ENCODE data around the gene DLX5. TPM values are rescaled to one million over a fixed set of nuclear protein-coding genes. Genes with fewer than 3 reads are reported as not detected.

Gene DLX5
- total RNA-seq, 4 donors from 2014 or later: 0.26 to 5.9 (median 0.52) TPM; not detected in 1

- Histone ChIP-seq H3K27ac (no peak overlapping the region), H3K9me3 (no peaks in the 10 kb centered on the region), H3K27me3 (peaks cover 39 to 85% of the 10 kb centered on the region in 2 donors), H3K4me1 (no peaks in the 10 kb centered on the region), H3K4me3 (no peak overlapping the region), H3K36me3 (no peaks in the 10 kb centered on the region)
- TF ChIP-seq CTCF (IDR thresholded peaks at IDR 0.05) (no peak), POLR2A (IDR thresholded peaks at IDR 0.05) (no peak)
- intact Hi-C loops (cut with DNase I; ENCODE audit: low total_unique reads): no loop called here
- DNase-seq: no peak
Measured at GRCh38 chr7:97001221-97001620, 23.4 kb downstream of the DLX5 start.

GRCh38 chr7:96998744-96999143 lies 25.9 kb downstream of the DLX5 start:
- Histone ChIP-seq H3K9me3 (no peaks in the 10 kb centered on the region), H3K27ac (no peak overlapping the region), H3K4me1 (no peaks in the 10 kb centered on the region), H3K27me3 (peaks cover 33 to 88% of the 10 kb centered on the region in 2 donors), H3K36me3 (no peaks in the 10 kb centered on the region), H3K4me3 (no peak overlapping the region)
- intact Hi-C loops (cut with DNase I; ENCODE audit: low total_unique reads): no loop called here
- TF ChIP-seq POLR2A (IDR thresholded peaks at IDR 0.05): no peak
- TF ChIP-seq CTCF (IDR thresholded peaks at IDR 0.05): no peak
- no peak for DNase-seq

GRCh38 chr7:96998333-96998732 lies 26.3 kb downstream of the DLX5 start:
- Histone ChIP-seq H3K36me3 (no peaks in the 10 kb centered on the region), H3K4me3 (no peak overlapping the region), H3K27ac (no peak overlapping the region), H3K9me3 (no peaks in the 10 kb centered on the region), H3K4me1 (no peaks in the 10 kb centered on the region), H3K27me3 (peaks cover 29 to 88% of the 10 kb centered on the region in 2 donors)
- no peak for DNase-seq
- TF ChIP-seq POLR2A (IDR thresholded peaks at IDR 0.05) (no peak), CTCF (IDR thresholded peaks at IDR 0.05) (no peak)
- intact Hi-C loops (cut with DNase I; ENCODE audit: low total_unique reads): no loop called here

- Histone ChIP-seq H3K4me3 (no peak overlapping the region), H3K27me3 (peaks cover 24 to 88% of the 10 kb centered on the region in 2 donors), H3K4me1 (no peaks in the 10 kb centered on the region), H3K36me3 (no peaks in the 10 kb centered on the region), H3K27ac (no peak overlapping the region), H3K9me3 (no peaks in the 10 kb centered on the region)
- TF ChIP-seq CTCF (IDR thresholded peaks at IDR 0.05): no peak
- TF ChIP-seq POLR2A (IDR thresholded peaks at IDR 0.05): no peak
- no peak for DNase-seq
- intact Hi-C loops (cut with DNase I; ENCODE audit: low total_unique reads): no loop called here
Measured at GRCh38 chr7:96997512-96998032, 27.1 kb downstream of the DLX5 start.

GRCh38 chr7:96996958-96997511 lies 27.6 kb downstream of the DLX5 start:
- Histone ChIP-seq H3K27me3 (peaks cover 21 to 88% of the 10 kb centered on the region in 2 donors), H3K4me3 (no peak overlapping the region), H3K27ac (no peak overlapping the region), H3K9me3 (no peaks in the 10 kb centered on the region), H3K36me3 (no peaks in the 10 kb centered on the region), H3K4me1 (no peaks in the 10 kb centered on the region)
- no peak for TF ChIP-seq POLR2A (IDR thresholded peaks at IDR 0.05)
- intact Hi-C loops (cut with DNase I; ENCODE audit: low total_unique reads): no loop called here
- DNase-seq: no peak
